BLaER1 treated with 17β-estradiol and CSF1 and Interleukin-3, amounts not matched to agents 10 nM and 100 nM (cell line): Measurements from ENCODE around the gene WDR88.

Experiments used
- H3K27ac ChIP-seq, 11 experiments: shearing (Covaris generic); formaldehyde crosslinking; 2 replicates each; pipeline ENCODE4 v1.8.1; 2022
- H3K27me3 ChIP-seq, 11 experiments: shearing (Covaris generic); formaldehyde crosslinking; 2 replicates each; pipeline ENCODE4 v1.8.1; 2022
- H3K36me3 ChIP-seq, 11 experiments: shearing (Covaris generic); formaldehyde crosslinking; 2 replicates each; pipeline ENCODE4 v1.8.1; 2022
- H3K4me1 ChIP-seq, 10 experiments: shearing (Covaris generic); formaldehyde crosslinking; 2 replicates each; pipeline ENCODE4 v1.8.1; 2022
- H3K4me2 ChIP-seq, 11 experiments: shearing (Covaris generic); formaldehyde crosslinking; 2 replicates each; pipeline ENCODE4 v1.8.1; 2022
- H3K4me3 ChIP-seq, 10 experiments: shearing (Covaris generic); formaldehyde crosslinking; 2 replicates each; pipeline ENCODE4 v1.8.1; 2022
- H3K9ac ChIP-seq, 11 experiments: shearing (Covaris generic); formaldehyde crosslinking; 2 replicates each; pipeline ENCODE4 v1.8.1; 2022
- H3K9me3 ChIP-seq, 11 experiments: shearing (Covaris generic); formaldehyde crosslinking; replicated peaks in 1 of 11; 2 replicates each; pipeline ENCODE4 v1.8.1; 2022
- H4K20me1 ChIP-seq, 11 experiments: shearing (Covaris generic); formaldehyde crosslinking; 2 replicates each; pipeline ENCODE4 v1.8.1; 2022
- Cebpa-rat ChIP-seq, 11 experiments: shearing (Covaris generic); IDR thresholded peaks; 2 replicates each; pipeline ENCODE4 v1.8.1; 2022

The WDR88 gene

DNA sequence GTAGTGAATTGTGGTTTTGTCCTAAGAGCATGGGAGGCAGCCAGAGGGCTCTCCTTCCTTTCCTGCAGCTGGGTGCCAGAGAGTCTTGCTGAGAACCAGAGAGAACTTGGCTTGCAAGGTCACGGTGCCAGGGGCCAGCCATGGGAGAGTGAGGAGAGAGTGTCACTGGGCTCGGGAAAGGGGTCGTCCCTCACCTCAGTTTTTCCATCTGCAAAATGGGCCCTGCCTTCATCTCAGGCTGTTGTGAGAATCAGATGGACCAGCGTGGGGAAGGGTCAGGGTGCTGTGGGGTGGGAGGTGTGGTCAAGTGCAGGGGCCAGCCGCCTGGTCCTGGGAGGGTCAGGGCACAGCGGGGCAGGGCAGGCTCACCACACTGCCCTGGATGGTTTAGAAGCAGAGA, 69.6 kb downstream of the WDR88 start:
- Histone ChIP-seq H3K4me2 (no peak overlapping the region), H3K27me3 (no peaks in the 10 kb centered on the region), H3K36me3 (peaks cover 82 to 100% (median 96%) of the 10 kb centered on the region in 11 experiments), H3K4me1 (peaks cover 6 to 36% (median 16%) of the 10 kb centered on the region in 10 experiments; a peak in 19 of 20 replicates), H3K27ac (no peak overlapping the region), H3K9me3 (no peaks in the 10 kb centered on the region), H3K9ac (no peak overlapping the region), H3K4me3 (no peak overlapping the region), H4K20me1 (peaks cover 0 to 100% (median 92%) of the 10 kb centered on the region in 11 experiments; a peak in 19 of 22 replicates)
- TF ChIP-seq Cebpa-rat (IDR thresholded peaks at IDR 0.05), result no peak

DNA sequence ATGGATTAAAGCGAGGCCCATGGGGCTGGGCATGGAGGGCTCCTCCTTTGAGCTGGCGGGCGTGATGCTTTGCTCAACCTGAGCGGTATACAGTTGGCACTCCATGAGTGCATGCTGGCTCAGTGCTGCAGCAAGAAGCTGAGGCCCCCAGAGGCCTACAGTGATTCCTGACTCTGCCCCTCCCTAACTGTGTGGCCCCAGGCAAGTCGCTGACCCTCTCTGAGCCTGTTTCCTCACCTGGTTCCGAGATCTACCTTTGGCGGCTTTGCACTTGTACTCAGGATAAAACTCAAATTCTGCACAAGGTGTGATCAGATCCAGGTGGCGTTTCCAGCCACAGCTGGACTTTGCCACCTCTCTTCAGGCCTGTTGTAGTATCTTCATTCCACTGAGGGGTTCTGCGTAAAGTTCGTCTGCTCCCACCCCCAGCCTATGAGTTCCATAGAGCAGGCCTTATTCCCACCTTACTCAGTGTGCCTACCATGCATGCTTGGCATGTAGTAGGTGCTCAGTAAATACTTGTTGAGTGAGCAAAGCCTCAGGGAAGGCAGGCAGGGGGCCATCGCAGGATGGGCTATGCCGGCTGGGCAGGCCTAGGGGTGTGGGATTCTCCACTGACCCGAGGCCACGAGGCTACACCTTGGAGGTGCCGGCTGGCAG, 70.1 kb downstream of the WDR88 start:
- H3K9ac ChIP-seq, result no peak overlapping the region
- no peak overlapping the region for H3K4me2 ChIP-seq
- no peak overlapping the region for H3K27ac ChIP-seq
- no peak for TF ChIP-seq Cebpa-rat (IDR thresholded peaks at IDR 0.05)
- peaks cover 83 to 100% (median 96%) of the 10 kb centered on the region in 11 experiments for H3K36me3 ChIP-seq
- peaks cover 5 to 34% (median 13%) of the 10 kb centered on the region in 10 experiments; a peak in 19 of 20 replicates for H3K4me1 ChIP-seq
- H3K27me3 ChIP-seq, result no peaks in the 10 kb centered on the region
- H3K9me3 ChIP-seq, result no peaks in the 10 kb centered on the region
- H3K4me3 ChIP-seq, result no peak overlapping the region
- H4K20me1 ChIP-seq, result peaks cover 0 to 100% (median 88%) of the 10 kb centered on the region in 11 experiments; a peak in 19 of 22 replicates

- H3K9me3 ChIP-seq, result no peaks in the 10 kb centered on the region
- peaks cover 0 to 99% (median 80%) of the 10 kb centered on the region in 11 experiments; a peak in 19 of 22 replicates for H4K20me1 ChIP-seq
- H3K36me3 ChIP-seq, result peaks cover 80 to 100% (median 94%) of the 10 kb centered on the region in 11 experiments
- H3K27ac ChIP-seq, result no peak overlapping the region
- H3K4me2 ChIP-seq, result no peak overlapping the region
- H3K4me3 ChIP-seq, result no peak overlapping the region
- H3K4me1 ChIP-seq, result peaks cover 12 to 38% (median 18%) of the 10 kb centered on the region in 10 experiments
- H3K9ac ChIP-seq, result no peak overlapping the region
- no peak for TF ChIP-seq Cebpa-rat (IDR thresholded peaks at IDR 0.05)
- no peaks in the 10 kb centered on the region for H3K27me3 ChIP-seq
Measured at GRCh38 chr19:33202546-33203507, 70.9 kb downstream of the WDR88 start.

GRCh38 chr19:33203529-33203928, 71.6 kb downstream of the WDR88 start:
- Histone ChIP-seq H4K20me1 (peaks cover 0 to 96% (median 73%) of the 10 kb centered on the region in 11 experiments; a peak in 19 of 22 replicates), H3K9ac (no peak overlapping the region), H3K4me1 (peaks cover 19 to 45% (median 25%) of the 10 kb centered on the region in 10 experiments), H3K27ac (no peak overlapping the region), H3K36me3 (peaks cover 73 to 99% (median 87%) of the 10 kb centered on the region in 11 experiments), H3K4me2 (no peak overlapping the region), H3K27me3 (no peaks in the 10 kb centered on the region), H3K4me3 (no peak overlapping the region), H3K9me3 (no peaks in the 10 kb centered on the region)
- TF ChIP-seq Cebpa-rat (IDR thresholded peaks at IDR 0.05), result no peak

DNA sequence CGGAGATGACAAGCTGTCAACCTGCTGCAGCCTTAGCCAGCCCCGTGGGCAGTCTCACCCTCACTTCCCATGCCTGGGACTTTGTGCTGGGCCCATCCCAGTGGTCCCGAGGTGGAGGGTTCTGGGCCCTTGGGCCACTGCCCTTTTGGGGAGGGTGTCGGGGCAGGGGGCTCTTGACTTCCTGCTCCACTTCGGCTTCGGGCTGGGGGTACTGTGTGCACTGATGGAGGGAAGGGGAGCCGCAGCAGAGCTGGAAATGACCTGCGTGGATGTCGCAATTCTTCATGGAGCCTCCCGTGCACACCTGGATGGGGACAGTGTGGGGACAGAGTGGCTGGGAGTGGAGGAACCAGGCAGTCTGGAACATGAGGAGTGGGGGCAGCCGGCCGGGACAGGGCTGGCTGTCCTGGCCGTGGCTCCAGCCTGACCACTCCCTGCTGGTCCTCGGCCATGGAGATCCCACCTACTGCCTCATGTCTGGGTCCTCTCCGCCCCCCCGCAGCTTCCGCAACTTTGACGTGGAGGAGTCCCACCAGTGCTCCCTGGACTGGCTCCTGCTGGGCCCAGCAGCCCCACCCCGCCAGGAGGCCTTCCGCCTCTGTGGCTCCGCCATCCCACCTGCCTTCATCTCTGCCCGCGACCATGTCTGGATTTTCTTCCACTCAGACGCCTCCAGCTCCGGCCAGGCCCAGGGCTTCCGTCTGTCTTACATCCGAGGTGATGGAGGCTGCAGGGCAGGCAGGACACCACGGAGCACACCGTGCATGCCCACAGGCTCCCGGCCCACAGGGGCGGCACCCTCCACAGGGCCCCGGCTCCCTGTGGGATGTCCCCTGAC, 72.4 kb downstream of the WDR88 start:
- Histone ChIP-seq H3K27me3 (no peaks in the 10 kb centered on the region), H3K4me1 (peaks cover 27 to 48% (median 31%) of the 10 kb centered on the region in 10 experiments), H3K4me2 (no peak overlapping the region), H3K9ac (no peak overlapping the region), H4K20me1 (peaks cover 0 to 87% (median 65%) of the 10 kb centered on the region in 11 experiments; a peak in 19 of 22 replicates), H3K27ac (no peak overlapping the region), H3K9me3 (no peaks in the 10 kb centered on the region), H3K36me3 (peaks cover 65 to 96% (median 82%) of the 10 kb centered on the region in 11 experiments), H3K4me3 (no peak overlapping the region)
- peak in 2 of 11 experiments; percentile 14 to 34; a peak in 2 of 22 replicates for TF ChIP-seq Cebpa-rat (IDR thresholded peaks at IDR 0.05)

DNA sequence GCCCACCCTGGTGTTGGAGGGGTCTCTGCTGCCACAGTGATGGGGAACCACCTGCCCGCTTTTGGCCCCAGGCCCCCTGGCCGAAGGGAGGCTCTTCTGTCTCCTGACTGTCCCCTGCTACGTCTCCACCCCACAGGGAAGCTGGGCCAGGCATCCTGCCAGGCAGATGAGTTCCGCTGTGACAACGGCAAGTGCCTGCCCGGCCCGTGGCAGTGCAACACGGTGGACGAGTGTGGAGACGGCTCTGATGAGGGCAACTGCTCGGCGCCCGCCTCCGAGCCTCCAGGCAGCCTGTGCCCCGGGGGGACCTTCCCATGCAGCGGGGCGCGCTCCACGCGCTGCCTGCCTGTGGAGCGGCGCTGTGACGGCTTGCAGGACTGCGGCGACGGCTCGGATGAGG, 73.2 kb downstream of the WDR88 start:
- TF ChIP-seq Cebpa-rat (IDR thresholded peaks at IDR 0.05), result no peak
- Histone ChIP-seq H3K9ac (no peak overlapping the region), H3K4me2 (no peak overlapping the region), H3K4me1 (peaks cover 26 to 45% (median 33%) of the 10 kb centered on the region in 10 experiments), H3K36me3 (peaks cover 58 to 96% (median 75%) of the 10 kb centered on the region in 11 experiments), H3K27ac (no peak overlapping the region), H3K9me3 (no peaks in the 10 kb centered on the region), H4K20me1 (peaks cover 0 to 80% (median 57%) of the 10 kb centered on the region in 11 experiments; a peak in 19 of 22 replicates), H3K27me3 (no peaks in the 10 kb centered on the region), H3K4me3 (no peak overlapping the region)

DNA sequence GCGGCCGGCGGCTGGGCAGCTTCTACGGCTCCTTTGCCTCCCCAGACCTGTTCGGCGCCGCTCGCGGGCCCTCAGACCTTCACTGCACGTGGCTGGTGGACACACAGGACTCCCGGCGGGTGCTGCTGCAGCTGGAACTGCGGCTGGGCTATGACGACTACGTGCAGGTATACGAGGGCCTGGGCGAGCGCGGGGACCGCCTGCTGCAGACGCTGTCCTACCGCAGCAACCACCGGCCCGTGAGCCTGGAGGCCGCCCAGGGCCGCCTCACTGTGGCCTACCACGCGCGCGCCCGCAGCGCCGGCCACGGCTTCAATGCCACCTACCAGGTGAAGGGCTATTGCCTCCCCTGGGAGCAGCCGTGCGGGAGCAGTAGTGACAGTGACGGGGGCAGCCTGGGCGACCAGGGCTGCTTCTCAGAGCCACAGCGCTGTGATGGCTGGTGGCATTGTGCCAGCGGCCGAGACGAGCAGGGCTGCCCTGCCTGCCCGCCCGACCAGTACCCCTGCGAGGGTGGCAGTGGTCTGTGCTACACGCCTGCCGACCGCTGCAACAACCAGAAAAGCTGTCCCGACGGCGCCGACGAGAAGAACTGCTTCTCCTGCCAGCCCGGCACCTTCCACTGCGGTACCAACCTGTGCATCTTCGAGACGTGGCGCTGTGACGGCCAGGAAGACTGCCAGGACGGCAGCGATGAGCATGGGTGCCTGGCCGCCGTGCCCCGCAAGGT, 73.8 kb downstream of the WDR88 start:
- peaks cover 26 to 40% (median 32%) of the 10 kb centered on the region in 10 experiments for H3K4me1 ChIP-seq
- H3K4me2 ChIP-seq, result no peak overlapping the region
- no peak for TF ChIP-seq Cebpa-rat (IDR thresholded peaks at IDR 0.05)
- H3K27ac ChIP-seq, result no peak overlapping the region
- H3K9me3 ChIP-seq, result no peaks in the 10 kb centered on the region
- H3K36me3 ChIP-seq, result peaks cover 58 to 94% (median 70%) of the 10 kb centered on the region in 11 experiments
- no peak overlapping the region for H3K9ac ChIP-seq
- no peak overlapping the region for H3K4me3 ChIP-seq
- H3K27me3 ChIP-seq, result no peaks in the 10 kb centered on the region
- peaks cover 0 to 74% (median 51%) of the 10 kb centered on the region in 11 experiments; a peak in 19 of 22 replicates for H4K20me1 ChIP-seq
